ENCODE measurements around the gene WDR27.

WDR27 gene

GRCh38 chr6:169543704-169544103 is 158.1 kb downstream of the WDR27 start:
- TF ChIP-seq GATA3 (IDR thresholded peaks at IDR 0.05; ENCODE audit: low read depth, low read length) = no peak
- TF ChIP-seq GATA2 (IDR thresholded peaks at IDR 0.05; ENCODE audit: low read depth, low read length) = no peak

- no peak for TF ChIP-seq GATA3 (IDR thresholded peaks at IDR 0.05; ENCODE audit: low read depth, low read length)
- no peak for TF ChIP-seq GATA2 (IDR thresholded peaks at IDR 0.05; ENCODE audit: low read depth, low read length)
Observed at GRCh38 chr6:169542491-169542890, 159.3 kb downstream of the WDR27 start.

DNA sequence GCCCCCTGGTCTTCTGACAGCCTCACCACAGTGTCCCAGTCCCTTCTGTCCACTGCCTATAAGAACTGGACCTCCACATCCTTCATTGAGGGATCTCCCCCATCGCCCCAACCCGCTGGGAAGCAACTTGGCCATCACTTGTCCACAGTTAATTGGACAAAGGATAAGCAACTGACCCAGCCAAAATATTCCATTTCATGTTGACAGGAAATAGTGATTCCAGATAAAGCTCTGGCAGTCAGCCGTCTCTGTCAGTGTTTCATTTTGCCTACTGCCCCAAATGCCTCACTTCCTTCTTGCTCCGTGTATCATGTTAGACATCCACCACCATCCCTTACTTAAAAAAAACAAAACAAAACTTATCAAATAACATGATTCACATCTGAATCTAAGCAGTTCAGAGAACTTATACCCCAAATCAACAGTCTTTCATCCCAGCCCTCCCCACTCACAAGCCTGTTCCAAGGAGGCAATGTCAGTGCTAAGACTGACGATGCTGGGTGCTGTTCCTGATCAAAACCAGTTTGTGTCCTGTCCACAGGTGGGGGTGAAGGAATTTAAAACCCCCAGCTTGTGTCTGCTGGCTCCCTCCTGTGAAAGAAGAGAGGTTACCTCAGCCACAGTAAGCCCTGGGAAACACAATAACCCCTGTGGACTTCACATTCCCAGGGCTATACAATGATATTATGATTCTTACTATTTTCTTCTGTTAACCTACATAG is 162.5 kb downstream of the WDR27 start:
- TF ChIP-seq GATA2 (IDR thresholded peaks at IDR 0.05; ENCODE audit: low read depth, low read length) = no peak
- TF ChIP-seq GATA3 (IDR thresholded peaks at IDR 0.05; ENCODE audit: low read depth, low read length) = no peak

- TF ChIP-seq GATA2 (IDR thresholded peaks at IDR 0.05; ENCODE audit: low read depth, low read length) (no peak), GATA3 (IDR thresholded peaks at IDR 0.05; ENCODE audit: low read depth, low read length) (no peak)
Observed at GRCh38 chr6:169536446-169537170, 165.2 kb downstream of the WDR27 start.

DNA sequence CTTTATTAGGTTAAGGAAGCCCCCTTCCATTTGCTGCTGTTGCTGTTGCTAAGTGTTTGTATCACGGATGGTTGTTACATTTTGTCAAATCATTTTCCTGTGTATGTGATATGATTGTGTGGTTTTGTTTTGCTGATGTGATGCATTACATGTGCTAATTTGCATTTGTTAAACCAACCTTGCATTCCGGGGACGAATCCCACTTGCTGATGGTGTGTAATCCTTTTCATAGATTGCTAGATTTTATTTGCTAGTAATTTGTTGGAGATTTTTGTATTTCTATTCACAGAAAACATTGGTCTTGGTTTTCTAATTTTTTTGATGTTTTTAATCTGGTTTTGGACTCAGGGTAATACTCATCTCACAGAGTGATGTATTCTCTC is 167.8 kb downstream of the WDR27 start:
- TF ChIP-seq GATA2 (IDR thresholded peaks at IDR 0.05; ENCODE audit: low read depth, low read length) (no peak), GATA3 (IDR thresholded peaks at IDR 0.05; ENCODE audit: low read depth, low read length) (no peak)

- TF ChIP-seq GATA2 (IDR thresholded peaks at IDR 0.05; ENCODE audit: low read depth, low read length) (no peak), GATA3 (IDR thresholded peaks at IDR 0.05; ENCODE audit: low read depth, low read length) (no peak)
Observed at GRCh38 chr6:169533301-169534038, 168.4 kb downstream of the WDR27 start.

DNA sequence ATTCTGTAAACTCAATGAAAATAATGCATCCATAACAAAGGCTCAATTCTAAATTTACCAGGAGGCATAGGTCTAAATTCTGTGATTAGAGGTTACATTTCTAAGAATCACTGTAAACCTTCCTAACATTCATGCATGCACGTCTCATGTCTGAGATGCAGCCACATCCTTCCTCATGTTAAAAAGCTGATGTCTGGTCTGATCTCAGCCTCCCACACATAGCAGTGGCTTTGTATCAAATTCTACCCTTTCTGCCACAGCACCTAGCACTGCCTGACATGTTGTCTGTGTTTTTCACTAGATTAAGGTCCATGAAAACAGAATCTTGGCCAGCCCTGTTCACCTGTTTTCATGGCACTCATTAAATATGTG is 171.1 kb downstream of the WDR27 start:
- no peak for TF ChIP-seq GATA2 (IDR thresholded peaks at IDR 0.05; ENCODE audit: low read depth, low read length)
- TF ChIP-seq GATA3 (IDR thresholded peaks at IDR 0.05; ENCODE audit: low read depth, low read length) = no peak

DNA sequence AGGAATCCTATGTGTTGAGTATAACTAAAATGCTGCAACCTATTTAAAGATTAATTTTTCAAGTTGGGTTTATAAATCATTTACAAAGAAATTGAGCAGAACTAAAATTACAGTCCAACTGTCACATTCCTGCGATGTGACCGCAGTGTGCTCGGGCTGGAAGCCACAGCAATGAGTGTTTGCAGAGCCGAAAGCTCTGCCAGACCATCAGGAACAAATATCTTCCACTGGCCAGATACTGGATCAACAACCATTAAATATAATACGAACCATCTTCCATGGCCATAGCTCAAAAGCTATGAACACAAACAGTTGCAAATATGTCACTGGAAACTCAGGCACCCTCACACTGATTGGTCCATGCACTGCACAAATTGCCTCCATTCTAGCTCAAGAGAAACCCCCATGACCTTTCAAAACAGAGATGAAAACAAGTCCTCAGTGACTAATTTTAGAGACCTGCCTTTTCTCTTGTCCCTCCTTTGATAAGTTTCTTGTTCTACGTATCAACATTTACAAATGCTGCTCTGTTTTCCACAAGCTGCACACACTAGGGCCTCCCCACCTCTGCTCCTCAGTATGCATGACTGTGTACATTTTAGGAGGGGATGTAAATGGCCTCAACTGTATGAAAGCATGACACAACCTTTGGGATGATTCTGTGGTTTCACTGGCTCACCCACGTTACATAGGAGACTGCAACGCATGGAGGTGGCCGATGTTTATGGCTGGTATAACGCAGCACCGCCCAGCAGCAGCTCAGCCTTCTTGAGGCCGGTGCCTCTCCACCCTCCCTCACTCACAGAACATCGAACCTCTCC is 171.7 kb downstream of the WDR27 start:
- TF ChIP-seq GATA3 (IDR thresholded peaks at IDR 0.05; ENCODE audit: low read depth, low read length) (no peak), GATA2 (IDR thresholded peaks at IDR 0.05; ENCODE audit: low read depth, low read length) (no peak)

DNA sequence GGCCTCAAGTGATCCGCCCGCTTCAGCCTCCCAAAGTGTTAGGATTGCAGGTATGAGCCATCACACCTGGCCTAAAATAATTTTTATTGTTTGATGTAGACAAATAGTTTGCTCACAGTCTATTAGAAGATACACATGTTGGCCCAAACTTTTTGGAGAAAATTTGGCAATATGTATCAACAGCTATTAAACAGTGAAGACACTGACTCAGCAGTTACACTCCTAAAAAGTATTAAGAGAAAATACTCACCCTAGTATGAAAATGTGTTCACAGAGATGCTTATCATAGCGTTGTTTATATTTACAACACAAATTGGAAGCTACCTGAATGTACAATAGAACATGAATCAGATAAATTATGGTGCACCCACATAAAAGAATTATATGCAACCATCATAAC is 173.1 kb downstream of the WDR27 start:
- TF ChIP-seq GATA2 (IDR thresholded peaks at IDR 0.05; ENCODE audit: low read depth, low read length) = no peak
- TF ChIP-seq GATA3 (IDR thresholded peaks at IDR 0.05; ENCODE audit: low read depth, low read length) = no peak

DNA sequence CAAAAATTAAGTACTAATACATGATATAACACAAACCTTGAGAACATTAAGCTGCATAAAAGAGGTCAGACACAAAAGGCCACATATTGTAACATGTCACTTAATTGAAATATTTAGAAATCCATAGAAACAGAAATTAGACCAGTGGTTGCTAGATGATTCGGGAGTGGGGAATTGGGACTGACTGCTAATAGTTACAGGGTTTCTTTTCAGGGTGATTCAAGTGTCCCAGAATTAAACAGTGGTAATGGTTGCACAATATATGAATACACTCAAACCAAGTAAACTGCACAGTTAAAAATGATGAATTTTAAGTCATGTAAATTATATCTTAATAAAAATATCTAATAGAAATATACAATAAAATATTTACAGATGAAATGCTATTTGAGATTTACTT is 174.5 kb downstream of the WDR27 start:
- no peak for TF ChIP-seq GATA3 (IDR thresholded peaks at IDR 0.05; ENCODE audit: low read depth, low read length)

DNA sequence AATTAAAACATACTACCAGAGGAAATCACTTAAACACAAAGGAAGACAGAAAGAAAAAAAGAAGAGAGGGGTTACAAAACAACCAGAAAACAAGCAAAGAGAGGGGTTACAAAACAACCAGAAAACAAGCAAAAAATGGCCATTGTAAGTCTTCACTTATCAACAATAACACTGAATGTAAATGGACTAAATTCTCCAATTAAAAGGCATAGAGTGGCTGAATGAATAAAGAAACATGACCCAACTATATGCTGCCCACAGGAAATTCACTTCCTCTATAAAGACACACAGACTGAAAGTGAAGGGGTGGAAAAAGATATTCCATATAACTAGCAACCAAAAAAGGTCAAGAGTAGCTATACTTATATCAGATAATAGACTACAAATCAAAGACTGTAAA is 180.0 kb downstream of the WDR27 start:
- TF ChIP-seq GATA3 (IDR thresholded peaks at IDR 0.05; ENCODE audit: low read depth, low read length) (no peak), GATA2 (IDR thresholded peaks at IDR 0.05; ENCODE audit: low read depth, low read length) (no peak)

DNA sequence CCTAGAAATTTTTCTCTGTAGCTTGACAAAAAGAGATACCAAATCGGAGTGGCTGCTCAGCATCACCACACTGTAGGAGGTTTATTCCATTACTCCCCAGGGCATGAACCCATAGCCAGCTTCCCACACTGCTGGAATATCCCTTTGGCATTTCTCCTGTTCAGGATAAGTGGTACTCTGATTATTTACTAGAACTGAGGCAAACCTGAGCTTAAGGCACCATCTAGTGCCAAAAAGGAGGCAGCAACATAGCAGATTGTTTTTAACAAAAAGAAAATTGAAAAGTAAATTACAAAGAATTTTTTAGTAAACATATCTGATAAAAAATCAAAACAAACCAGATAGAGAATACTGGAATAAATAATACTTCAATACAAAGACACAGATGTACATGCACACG is 181.7 kb downstream of the WDR27 start:
- TF ChIP-seq GATA3 (IDR thresholded peaks at IDR 0.05; ENCODE audit: low read depth, low read length) = no peak
- TF ChIP-seq GATA2 (IDR thresholded peaks at IDR 0.05; ENCODE audit: low read depth, low read length) = no peak

DNA sequence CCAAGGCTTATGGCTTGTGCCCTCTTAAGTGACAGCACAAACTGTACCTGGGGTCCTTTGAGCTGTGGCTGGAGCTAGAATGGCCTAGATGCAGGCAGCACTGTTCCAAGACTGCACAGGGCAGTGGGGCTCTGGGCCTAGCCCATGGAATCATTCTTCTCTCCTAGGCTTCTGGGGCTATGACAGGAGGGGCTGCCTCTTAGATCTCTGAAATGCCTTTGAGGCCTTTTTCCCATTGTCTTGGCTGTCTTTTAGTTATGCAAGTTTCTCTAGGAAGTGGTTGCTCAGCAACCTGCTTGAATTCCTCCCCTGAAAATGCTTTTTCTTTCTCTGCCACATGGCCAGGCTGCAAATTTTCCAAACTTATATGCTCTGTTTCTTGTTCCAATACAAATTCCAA is 183.4 kb downstream of the WDR27 start:
- TF ChIP-seq GATA2 (IDR thresholded peaks at IDR 0.05; ENCODE audit: low read depth, low read length) (no peak), GATA3 (IDR thresholded peaks at IDR 0.05; ENCODE audit: low read depth, low read length) (no peak)
